GM21619 (cell line): ENCODE measurements around the gene SNAPIN.

Source experiments
- ATAC-seq: cut with Tn5 transposase; IDR thresholded peaks from one replicate; pipeline ENCODE4 v1.9.1; 2021; ENCODE audit not compliant: unreplicated experiment

Gene SNAPIN

GRCh38 chr1:153673511-153673910 is 15.0 kb downstream of the SNAPIN start:
- ATAC-seq, result no peak

GRCh38 chr1:153677718-153678518 is 19.4 kb downstream of the SNAPIN start:
- no peak for ATAC-seq

- ATAC-seq, result no peak
Observed at GRCh38 chr1:153678519-153679336, 20.2 kb downstream of the SNAPIN start, which contains the start of gene NPR1. TSS of gene NPR1 (plus strand) at chr1:153678688. CDS start at chr1:153679109, 421 bp downstream.

DNA sequence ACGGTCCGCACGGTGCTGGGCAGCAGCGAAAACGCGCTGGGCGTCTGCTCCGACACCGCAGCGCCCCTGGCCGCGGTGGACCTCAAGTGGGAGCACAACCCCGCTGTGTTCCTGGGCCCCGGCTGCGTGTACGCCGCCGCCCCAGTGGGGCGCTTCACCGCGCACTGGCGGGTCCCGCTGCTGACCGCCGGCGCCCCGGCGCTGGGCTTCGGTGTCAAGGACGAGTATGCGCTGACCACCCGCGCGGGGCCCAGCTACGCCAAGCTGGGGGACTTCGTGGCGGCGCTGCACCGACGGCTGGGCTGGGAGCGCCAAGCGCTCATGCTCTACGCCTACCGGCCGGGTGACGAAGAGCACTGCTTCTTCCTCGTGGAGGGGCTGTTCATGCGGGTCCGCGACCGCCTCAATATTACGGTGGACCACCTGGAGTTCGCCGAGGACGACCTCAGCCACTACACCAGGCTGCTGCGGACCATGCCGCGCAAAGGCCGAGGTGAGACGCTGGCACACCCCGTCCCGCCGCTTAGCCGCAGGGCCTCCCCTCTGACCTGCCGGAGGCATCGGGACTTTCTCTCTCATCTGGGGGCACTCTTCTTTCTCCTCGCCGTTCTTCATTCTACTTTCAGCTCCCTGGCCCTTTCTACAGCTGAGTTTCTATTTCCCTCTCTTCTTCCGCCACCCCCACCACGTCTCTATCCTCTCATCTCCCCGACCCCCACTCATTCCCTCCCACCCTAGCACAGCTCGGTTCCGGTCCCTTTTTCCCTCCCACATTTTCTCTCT is 21.0 kb downstream of the SNAPIN start:
- no peak for ATAC-seq

GRCh38 chr1:153680120-153680403 is 21.6 kb downstream of the SNAPIN start:
- ATAC-seq, result no peak

- ATAC-seq, result no peak
Observed at GRCh38 chr1:153682730-153683129, 24.2 kb downstream of the SNAPIN start.

GRCh38 chr1:153683854-153684253 is 25.4 kb downstream of the SNAPIN start:
- no peak for ATAC-seq

- no peak for ATAC-seq
Observed at GRCh38 chr1:153684892-153685291, 26.4 kb downstream of the SNAPIN start.

DNA sequence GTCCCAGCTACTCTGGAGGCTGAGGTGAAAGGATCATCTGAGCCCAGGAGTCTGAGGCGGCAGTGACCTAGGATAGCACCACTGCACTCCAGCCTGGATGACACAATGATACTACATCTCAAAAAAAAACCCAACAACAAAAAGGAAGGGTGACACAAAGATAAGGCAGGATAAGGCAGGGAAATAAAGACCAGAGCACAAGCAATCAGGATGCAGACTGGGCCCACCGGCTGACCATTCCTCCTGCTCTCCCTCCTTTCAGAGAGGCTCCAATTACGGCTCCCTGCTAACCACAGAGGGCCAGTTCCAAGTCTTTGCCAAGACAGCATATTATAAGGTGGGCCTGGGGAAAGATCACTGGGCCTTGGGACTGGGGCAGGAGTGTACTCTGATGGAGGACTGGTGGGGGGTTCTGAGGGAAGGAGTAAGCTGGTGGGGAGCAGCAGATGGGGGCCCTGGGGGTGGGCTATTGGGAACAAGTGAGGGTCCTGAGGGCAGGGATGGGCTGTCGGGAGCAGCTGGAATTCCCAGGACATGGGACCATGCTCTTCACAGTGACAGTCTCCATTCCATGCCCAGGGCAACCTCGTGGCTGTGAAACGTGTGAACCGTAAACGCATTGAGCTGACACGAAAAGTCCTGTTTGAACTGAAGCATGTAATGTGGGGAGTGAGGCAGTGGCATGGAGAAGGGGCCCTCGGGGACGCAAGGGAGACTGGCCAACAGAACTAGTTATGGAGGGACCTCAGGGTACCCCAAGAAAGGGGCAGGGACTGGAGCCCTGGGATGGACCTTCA is 27.2 kb downstream of the SNAPIN start:
- ATAC-seq, result no peak

DNA sequence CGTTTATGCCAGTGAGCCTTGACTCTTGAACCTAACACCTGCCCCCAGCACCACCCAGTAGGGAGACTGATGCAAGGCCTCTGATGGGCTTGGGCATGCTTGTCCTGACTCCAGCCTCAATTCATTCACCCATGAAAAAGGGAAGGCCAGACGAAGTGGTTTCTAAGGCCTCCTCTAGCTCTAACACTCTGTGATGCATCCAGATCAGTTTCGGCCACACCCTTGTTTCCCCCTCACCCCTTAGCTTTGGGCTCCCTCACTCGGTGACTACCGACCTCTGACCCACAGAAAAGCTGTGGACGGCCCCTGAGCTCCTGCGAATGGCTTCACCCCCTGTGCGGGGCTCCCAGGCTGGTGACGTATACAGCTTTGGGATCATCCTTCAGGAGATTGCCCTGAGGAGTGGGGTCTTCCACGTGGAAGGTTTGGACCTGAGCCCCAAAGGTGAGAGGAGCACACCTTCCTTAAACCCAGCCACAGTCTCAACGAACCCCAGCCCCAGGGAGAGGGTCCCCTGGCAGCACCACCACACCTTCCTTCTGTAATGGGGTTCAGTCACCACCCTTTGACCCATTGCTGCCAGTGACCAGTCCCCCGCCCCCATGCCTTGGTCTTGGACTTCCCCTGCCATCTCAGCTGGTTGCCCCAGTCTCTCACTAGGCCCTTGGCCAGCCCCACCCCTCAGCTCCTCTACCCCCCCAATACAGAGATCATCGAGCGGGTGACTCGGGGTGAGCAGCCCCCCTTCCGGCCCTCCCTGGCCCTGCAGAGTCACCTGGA is 29.0 kb downstream of the SNAPIN start:
- no peak for ATAC-seq

DNA sequence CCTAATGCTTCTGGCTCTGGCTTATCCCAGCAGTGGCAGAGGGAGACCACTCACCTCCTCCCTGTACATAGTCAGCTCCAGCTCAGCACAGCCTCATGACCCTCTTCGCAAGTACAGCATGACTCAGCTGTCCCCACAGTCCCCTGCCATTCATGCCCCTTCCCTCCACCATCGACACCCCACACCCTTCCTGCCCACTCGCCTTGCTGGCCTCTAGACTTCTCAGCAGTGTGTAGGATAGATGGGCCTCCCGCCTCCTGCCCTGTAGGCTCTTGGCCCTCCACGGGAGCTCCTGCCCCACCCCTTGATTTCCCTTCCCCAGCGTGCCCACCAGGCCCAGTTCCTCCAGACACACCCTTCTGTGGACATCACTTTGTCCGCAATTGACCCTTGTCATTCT is 29.8 kb downstream of the SNAPIN start:
- ATAC-seq, result no peak

GRCh38 chr1:153688736-153689328 is 30.3 kb downstream of the SNAPIN start:
- ATAC-seq, result no peak

DNA sequence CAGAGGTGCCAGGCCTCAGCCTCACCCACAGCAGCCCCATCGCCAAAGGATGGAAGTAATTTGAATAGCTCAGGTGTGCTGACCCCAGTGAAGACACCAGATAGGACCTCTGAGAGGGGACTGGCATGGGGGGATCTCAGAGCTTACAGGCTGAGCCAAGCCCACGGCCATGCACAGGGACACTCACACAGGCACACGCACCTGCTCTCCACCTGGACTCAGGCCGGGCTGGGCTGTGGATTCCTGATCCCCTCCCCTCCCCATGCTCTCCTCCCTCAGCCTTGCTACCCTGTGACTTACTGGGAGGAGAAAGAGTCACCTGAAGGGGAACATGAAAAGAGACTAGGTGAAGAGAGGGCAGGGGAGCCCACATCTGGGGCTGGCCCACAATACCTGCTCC is 35.0 kb downstream of the SNAPIN start:
- ATAC-seq, result no peak

GRCh38 chr1:153696741-153697140 is 38.2 kb downstream of the SNAPIN start:
- no peak for ATAC-seq

GRCh38 chr1:153697191-153698019 is 38.9 kb downstream of the SNAPIN start:
- no peak for ATAC-seq

DNA sequence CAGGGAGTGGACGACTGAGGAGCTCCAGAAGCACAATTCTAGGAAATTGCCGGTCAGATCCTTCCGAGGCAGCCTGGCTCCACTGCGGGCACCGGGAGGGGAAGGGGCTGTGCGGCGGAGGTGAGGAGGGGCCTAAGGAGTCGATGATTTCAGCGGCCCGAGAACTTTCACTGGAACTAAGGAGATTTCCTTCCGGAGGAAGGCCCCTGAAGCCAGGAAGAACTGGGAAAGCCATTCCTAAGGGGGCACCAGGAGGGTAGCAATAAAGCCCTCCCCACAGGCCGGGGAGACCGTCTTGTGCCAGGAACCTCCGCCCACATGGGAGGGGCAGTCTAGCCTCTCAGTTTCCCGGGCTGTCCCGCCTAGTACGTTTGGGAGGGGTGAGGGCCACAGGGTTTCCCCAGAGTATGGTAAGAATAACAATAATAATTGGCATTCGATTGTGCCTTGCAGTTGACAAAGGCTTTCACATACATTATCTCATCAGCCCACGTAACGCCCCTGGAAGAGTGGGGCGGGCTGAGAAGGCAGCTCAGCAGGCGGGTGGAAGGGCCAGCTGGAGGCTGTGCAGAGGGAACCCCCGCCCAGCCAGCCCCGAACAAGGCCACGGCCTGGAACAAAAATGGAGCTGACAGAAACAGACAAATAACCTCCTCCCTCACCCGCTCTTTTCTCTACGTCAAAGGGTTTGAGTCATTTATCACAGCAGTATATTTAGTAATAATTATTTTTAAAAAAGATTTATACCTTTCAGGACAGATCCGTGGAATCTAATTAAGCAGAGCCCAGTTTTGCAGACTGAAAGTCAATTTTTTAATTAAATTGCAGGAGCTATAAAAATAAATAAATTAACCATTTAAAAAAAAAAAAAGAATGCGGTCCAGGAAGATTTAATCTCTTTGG is 39.8 kb downstream of the SNAPIN start:
- ATAC-seq, result no peak

- no peak for ATAC-seq
Observed at GRCh38 chr1:153698923-153699714, 40.6 kb downstream of the SNAPIN start.
